Measurements from ENCODE around the gene ASIC5. TPM values are rescaled to one million over a fixed set of nuclear protein-coding genes. Genes with fewer than 3 reads are reported as not detected.

ASIC5 gene, protein sequence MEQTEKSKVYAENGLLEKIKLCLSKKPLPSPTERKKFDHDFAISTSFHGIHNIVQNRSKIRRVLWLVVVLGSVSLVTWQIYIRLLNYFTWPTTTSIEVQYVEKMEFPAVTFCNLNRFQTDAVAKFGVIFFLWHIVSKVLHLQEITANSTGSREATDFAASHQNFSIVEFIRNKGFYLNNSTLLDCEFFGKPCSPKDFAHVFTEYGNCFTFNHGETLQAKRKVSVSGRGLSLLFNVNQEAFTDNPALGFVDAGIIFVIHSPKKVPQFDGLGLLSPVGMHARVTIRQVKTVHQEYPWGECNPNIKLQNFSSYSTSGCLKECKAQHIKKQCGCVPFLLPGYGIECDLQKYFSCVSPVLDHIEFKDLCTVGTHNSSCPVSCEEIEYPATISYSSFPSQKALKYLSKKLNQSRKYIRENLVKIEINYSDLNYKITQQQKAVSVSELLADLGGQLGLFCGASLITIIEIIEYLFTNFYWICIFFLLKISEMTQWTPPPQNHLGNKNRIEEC
- polyA plus RNA-seq (2013, experiment 1 of 2), result not detected
- not detected for polyA plus RNA-seq (2013, experiment 2 of 2)

- Histone ChIP-seq H3K36me3 (ENCODE audit: control insufficient read depth, insufficient read depth, low read length) (no peaks in the 10 kb centered on the region), H3K4me3 (ENCODE audit: extremely low read depth, insufficient read depth, low read length, poor library complexity, severe bottlenecking) (no peak within 1 kb of the TSS), H3K9me3 (ENCODE audit: control insufficient read depth, low read length) (peaks cover 11% of the 10 kb centered on the region), H3K4me1 (ENCODE audit: control insufficient read depth, insufficient read depth, low read length, poor library complexity, severe bottlenecking) (no peaks in the 10 kb centered on the region), H3K27ac (ENCODE audit: low read depth, low read length, severe bottlenecking) (no peak within 1 kb of the TSS)
- no CpG with 5 or more reads among the region's 1 CpG for WGBS, 2 experiments (ENCODE audit: insufficient coverage in 2 of 2)
These were observed at the start of gene ASIC5 for GRCh38 chr4:155866177-155866576. TSS of gene ASIC5 (minus strand) at chr4:155866277. CDS start at chr4:155866226, 51 bp downstream.

GRCh38 chr4:155914782-155915181 is 48.7 kb upstream of the ASIC5 start:
- no peak overlapping the region for H3K4me3 ChIP-seq (ENCODE audit: extremely low read depth, insufficient read depth, low read length, poor library complexity, severe bottlenecking)
- no peak overlapping the region for H3K27ac ChIP-seq (ENCODE audit: low read depth, low read length, severe bottlenecking)
- H3K9me3 ChIP-seq (ENCODE audit: control insufficient read depth, low read length), result no peaks in the 10 kb centered on the region
- H3K4me1 ChIP-seq (ENCODE audit: control insufficient read depth, insufficient read depth, low read length, poor library complexity, severe bottlenecking), result no peaks in the 10 kb centered on the region
- no CpG with 5 or more reads among the region's 5 CpGs for WGBS, 2 experiments (ENCODE audit: insufficient coverage in 2 of 2)
- H3K36me3 ChIP-seq (ENCODE audit: control insufficient read depth, insufficient read depth, low read length), result no peaks in the 10 kb centered on the region

- no peaks in the 10 kb centered on the region for H3K4me1 ChIP-seq (ENCODE audit: control insufficient read depth, insufficient read depth, low read length, poor library complexity, severe bottlenecking)
- H3K36me3 ChIP-seq (ENCODE audit: control insufficient read depth, insufficient read depth, low read length), result no peaks in the 10 kb centered on the region
- H3K4me3 ChIP-seq (ENCODE audit: extremely low read depth, insufficient read depth, low read length, poor library complexity, severe bottlenecking), result no peak overlapping the region
- WGBS, 2 experiments (ENCODE audit: insufficient coverage in 2 of 2), result 83 to 100% methylated on average over 1 of the region's 1 CpG
- H3K9me3 ChIP-seq (ENCODE audit: control insufficient read depth, low read length), result no peaks in the 10 kb centered on the region
- no peak overlapping the region for H3K27ac ChIP-seq (ENCODE audit: low read depth, low read length, severe bottlenecking)
These were observed 45.8 kb upstream of the ASIC5 start for GRCh38 chr4:155911905-155912304.

DNA sequence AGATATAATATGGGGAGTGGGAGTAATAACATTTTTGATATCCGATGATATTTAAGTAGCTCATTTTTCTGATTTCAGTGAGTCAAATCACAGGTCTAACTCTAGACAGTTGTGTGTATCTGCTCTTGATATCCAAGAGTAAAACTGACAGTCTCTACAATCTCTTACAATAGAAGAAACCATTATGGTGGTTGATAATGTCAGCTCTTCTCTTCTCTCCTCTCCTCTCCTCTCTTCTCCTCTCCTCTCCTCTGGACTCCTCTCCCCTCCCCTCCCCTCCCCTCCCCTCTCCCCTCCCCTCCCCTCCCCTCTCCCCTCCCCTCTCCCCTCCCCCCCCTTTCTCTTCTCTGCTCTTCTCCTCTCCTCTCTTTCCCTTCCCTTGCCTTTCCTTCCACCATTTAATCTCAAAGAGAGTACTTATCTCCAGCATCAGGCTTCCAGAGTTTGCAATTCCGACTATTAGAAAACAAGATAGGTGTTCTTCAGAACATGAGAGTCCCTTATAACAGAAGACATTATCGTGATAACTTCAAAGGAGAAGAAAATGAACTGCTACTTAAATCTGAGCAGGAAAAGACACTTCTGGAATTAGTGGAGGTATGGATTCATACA is 43.6 kb upstream of the ASIC5 start:
- 100% methylated on average over 2 of the region's 3 CpGs; no CpG with 5 or more reads in 1 of the 2 experiments for WGBS, 2 experiments (ENCODE audit: insufficient coverage in 2 of 2)

GRCh38 chr4:155908187-155909139 is 42.4 kb upstream of the ASIC5 start:
- H3K27ac ChIP-seq (ENCODE audit: low read depth, low read length, severe bottlenecking), result no peak overlapping the region
- 93 to 97% methylated on average over 3 of the region's 4 CpGs for WGBS, 2 experiments (ENCODE audit: insufficient coverage in 2 of 2)

More for the DNA sequence above, 43.6 kb upstream of the ASIC5 start:
- Histone ChIP-seq H3K9me3 (ENCODE audit: control insufficient read depth, low read length) (no peaks in the 10 kb centered on the region), H3K27ac (ENCODE audit: low read depth, low read length, severe bottlenecking) (no peak overlapping the region), H3K4me3 (ENCODE audit: extremely low read depth, insufficient read depth, low read length, poor library complexity, severe bottlenecking) (no peak overlapping the region), H3K4me1 (ENCODE audit: control insufficient read depth, insufficient read depth, low read length, poor library complexity, severe bottlenecking) (no peaks in the 10 kb centered on the region), H3K36me3 (ENCODE audit: control insufficient read depth, insufficient read depth, low read length) (no peaks in the 10 kb centered on the region)

DNA sequence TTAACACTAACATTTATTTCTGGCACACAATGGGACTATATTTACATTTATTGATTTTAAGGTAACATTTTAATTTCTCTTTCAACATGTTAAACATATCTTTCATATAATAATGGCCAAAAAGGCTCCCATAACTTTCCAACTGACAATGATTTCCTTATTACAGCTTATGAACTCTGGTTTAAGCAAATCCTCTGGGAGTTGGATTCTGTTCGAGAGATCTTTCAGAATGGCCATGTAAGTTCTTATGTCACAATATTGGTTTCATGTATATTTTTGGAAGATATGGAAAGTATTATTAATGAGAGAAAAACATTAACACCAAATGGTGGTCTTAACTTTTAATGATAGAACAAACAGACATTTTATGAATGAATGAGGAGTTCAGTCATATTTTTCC is 41.5 kb upstream of the ASIC5 start:
- H3K4me3 ChIP-seq (ENCODE audit: extremely low read depth, insufficient read depth, low read length, poor library complexity, severe bottlenecking), result no peak overlapping the region
- H3K9me3 ChIP-seq (ENCODE audit: control insufficient read depth, low read length), result no peaks in the 10 kb centered on the region
- H3K4me1 ChIP-seq (ENCODE audit: control insufficient read depth, insufficient read depth, low read length, poor library complexity, severe bottlenecking), result no peaks in the 10 kb centered on the region
- H3K36me3 ChIP-seq (ENCODE audit: control insufficient read depth, insufficient read depth, low read length), result no peaks in the 10 kb centered on the region
- WGBS, 2 experiments (ENCODE audit: insufficient coverage in 2 of 2), result no CpG with 5 or more reads among the region's 1 CpG
- H3K27ac ChIP-seq (ENCODE audit: low read depth, low read length, severe bottlenecking), result no peak overlapping the region

More at GRCh38 chr4:155908187-155909139, 42.4 kb upstream of the ASIC5 start:
- no peaks in the 10 kb centered on the region for H3K36me3 ChIP-seq (ENCODE audit: control insufficient read depth, insufficient read depth, low read length)
- no peaks in the 10 kb centered on the region for H3K4me1 ChIP-seq (ENCODE audit: control insufficient read depth, insufficient read depth, low read length, poor library complexity, severe bottlenecking)
- no peak overlapping the region for H3K4me3 ChIP-seq (ENCODE audit: extremely low read depth, insufficient read depth, low read length, poor library complexity, severe bottlenecking)
- no peaks in the 10 kb centered on the region for H3K9me3 ChIP-seq (ENCODE audit: control insufficient read depth, low read length)

DNA sequence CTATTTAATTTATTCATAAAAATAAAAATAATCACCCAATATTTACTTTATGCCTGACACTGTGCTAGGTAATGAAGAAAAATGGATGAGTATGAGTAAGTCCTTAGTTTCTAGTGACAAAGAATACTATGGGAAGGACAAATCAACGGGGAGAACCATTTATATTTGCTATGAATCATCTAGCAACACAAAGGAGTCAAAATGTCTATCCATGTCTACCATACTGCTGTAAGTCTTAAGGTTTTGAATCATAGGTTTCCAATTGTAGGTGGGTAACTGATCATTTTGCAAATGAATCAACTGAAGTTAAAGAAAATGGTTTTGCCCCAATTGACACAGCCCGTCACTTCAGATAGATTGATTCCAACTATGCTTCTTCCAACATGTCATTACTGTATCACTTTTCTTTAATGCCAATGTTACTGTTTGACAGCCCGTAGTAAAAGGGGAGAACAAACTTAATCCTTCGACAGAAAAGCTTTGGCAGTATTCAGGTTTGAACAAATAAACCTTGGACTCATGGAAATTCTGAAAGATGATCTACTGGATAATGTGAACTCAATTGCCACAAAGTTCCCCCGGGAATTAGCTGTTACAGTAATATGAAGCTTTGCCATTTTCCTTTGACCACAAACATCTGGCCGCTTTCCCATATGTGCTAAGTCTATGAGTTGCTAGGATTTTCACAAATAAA is 40.6 kb upstream of the ASIC5 start:
- Histone ChIP-seq H3K4me1 (ENCODE audit: control insufficient read depth, insufficient read depth, low read length, poor library complexity, severe bottlenecking) (no peaks in the 10 kb centered on the region), H3K27ac (ENCODE audit: low read depth, low read length, severe bottlenecking) (no peak overlapping the region), H3K9me3 (ENCODE audit: control insufficient read depth, low read length) (no peaks in the 10 kb centered on the region), H3K36me3 (ENCODE audit: control insufficient read depth, insufficient read depth, low read length) (no peaks in the 10 kb centered on the region), H3K4me3 (ENCODE audit: extremely low read depth, insufficient read depth, low read length, poor library complexity, severe bottlenecking) (no peak overlapping the region)
- 94 to 100% methylated on average over 3 to 4 of the region's 6 CpGs for WGBS, 2 experiments (ENCODE audit: insufficient coverage in 2 of 2)

DNA sequence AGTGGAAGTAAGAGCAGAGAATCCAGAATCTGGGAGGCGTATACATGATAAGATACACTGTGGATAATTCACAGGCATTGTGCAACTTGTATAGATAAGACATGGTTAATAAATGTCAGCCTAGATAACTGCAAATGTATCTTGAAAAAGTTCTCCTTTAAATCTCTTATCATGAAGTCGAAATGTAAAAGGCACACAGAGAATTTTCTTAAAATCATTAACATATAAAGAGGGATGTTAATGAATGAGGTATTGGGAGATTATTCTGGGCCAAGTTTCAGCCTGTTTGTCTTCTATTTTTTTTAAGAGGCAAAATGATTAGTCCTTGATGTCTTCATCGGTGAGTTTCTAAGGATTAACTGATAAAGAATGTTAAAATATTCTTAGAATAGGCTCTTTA is 38.3 kb upstream of the ASIC5 start:
- Histone ChIP-seq H3K4me1 (ENCODE audit: control insufficient read depth, insufficient read depth, low read length, poor library complexity, severe bottlenecking) (no peaks in the 10 kb centered on the region), H3K9me3 (ENCODE audit: control insufficient read depth, low read length) (no peaks in the 10 kb centered on the region), H3K27ac (ENCODE audit: low read depth, low read length, severe bottlenecking) (no peak overlapping the region), H3K36me3 (ENCODE audit: control insufficient read depth, insufficient read depth, low read length) (no peaks in the 10 kb centered on the region), H3K4me3 (ENCODE audit: extremely low read depth, insufficient read depth, low read length, poor library complexity, severe bottlenecking) (no peak overlapping the region)
- WGBS, 2 experiments (ENCODE audit: insufficient coverage in 2 of 2), result 100% methylated on average over 1 of the region's 3 CpGs

DNA sequence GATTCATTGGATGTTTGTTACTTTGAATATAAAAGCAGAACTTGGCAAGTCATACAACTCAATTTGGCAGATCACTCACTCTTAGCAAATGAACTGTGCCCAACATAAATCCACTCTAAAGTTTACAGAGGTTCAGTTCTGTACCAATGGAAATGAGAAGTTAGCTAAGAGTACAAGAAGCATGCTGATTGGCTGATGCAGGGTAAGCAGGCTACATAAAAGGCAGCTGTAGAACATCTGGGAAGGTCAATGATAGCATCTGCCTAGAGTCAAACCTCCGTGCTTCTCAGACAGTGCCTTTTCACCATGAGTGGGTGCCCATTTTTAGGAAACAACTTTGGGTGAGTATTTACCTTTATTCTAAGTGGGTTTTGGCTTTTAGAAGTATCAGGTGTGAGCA is 37.4 kb upstream of the ASIC5 start, which contains the start of gene TDO2:
Gene TDO2, plus strand, starts transcription at position 244 of the 400 bp plus-strand sequence. Its CDS starts 63 bp downstream, at position 307.
- Histone ChIP-seq H3K36me3 (ENCODE audit: control insufficient read depth, insufficient read depth, low read length) (no peaks in the 10 kb centered on the region), H3K4me3 (ENCODE audit: extremely low read depth, insufficient read depth, low read length, poor library complexity, severe bottlenecking) (no peak within 1 kb of the TSS), H3K27ac (ENCODE audit: low read depth, low read length, severe bottlenecking) (no peak within 1 kb of the TSS), H3K4me1 (ENCODE audit: control insufficient read depth, insufficient read depth, low read length, poor library complexity, severe bottlenecking) (no peaks in the 10 kb centered on the region), H3K9me3 (ENCODE audit: control insufficient read depth, low read length) (no peaks in the 10 kb centered on the region)
- 92% methylated on average over 1 of the region's 1 CpG; no CpG with 5 or more reads in 1 of the 2 experiments for WGBS, 2 experiments (ENCODE audit: insufficient coverage in 2 of 2)

GRCh38 chr4:155901013-155901412 is 34.9 kb upstream of the ASIC5 start:
- H3K9me3 ChIP-seq (ENCODE audit: control insufficient read depth, low read length), result no peaks in the 10 kb centered on the region
- no peaks in the 10 kb centered on the region for H3K4me1 ChIP-seq (ENCODE audit: control insufficient read depth, insufficient read depth, low read length, poor library complexity, severe bottlenecking)
- no CpG with 5 or more reads among the region's 2 CpGs for WGBS, 2 experiments (ENCODE audit: insufficient coverage in 2 of 2)
- no peak overlapping the region for H3K4me3 ChIP-seq (ENCODE audit: extremely low read depth, insufficient read depth, low read length, poor library complexity, severe bottlenecking)
- H3K36me3 ChIP-seq (ENCODE audit: control insufficient read depth, insufficient read depth, low read length), result no peaks in the 10 kb centered on the region
- H3K27ac ChIP-seq (ENCODE audit: low read depth, low read length, severe bottlenecking), result no peak overlapping the region

Measured in mesodermal cell (in vitro differentiated cells).